GM19025 (cell line): ENCODE data around the gene PTPRG.

Source experiments
- ATAC-seq: cut with Tn5 transposase; IDR thresholded peaks from one replicate; pipeline ENCODE4 v1.9.1; 2021; ENCODE audit warnings: mild to moderate bottlenecking, low read depth, moderate library complexity; ENCODE audit not compliant: unreplicated experiment

The PTPRG gene

GRCh38 chr3:61872077-61872706 lies 310.8 kb downstream of the PTPRG start:
- ATAC-seq, result no peak

DNA sequence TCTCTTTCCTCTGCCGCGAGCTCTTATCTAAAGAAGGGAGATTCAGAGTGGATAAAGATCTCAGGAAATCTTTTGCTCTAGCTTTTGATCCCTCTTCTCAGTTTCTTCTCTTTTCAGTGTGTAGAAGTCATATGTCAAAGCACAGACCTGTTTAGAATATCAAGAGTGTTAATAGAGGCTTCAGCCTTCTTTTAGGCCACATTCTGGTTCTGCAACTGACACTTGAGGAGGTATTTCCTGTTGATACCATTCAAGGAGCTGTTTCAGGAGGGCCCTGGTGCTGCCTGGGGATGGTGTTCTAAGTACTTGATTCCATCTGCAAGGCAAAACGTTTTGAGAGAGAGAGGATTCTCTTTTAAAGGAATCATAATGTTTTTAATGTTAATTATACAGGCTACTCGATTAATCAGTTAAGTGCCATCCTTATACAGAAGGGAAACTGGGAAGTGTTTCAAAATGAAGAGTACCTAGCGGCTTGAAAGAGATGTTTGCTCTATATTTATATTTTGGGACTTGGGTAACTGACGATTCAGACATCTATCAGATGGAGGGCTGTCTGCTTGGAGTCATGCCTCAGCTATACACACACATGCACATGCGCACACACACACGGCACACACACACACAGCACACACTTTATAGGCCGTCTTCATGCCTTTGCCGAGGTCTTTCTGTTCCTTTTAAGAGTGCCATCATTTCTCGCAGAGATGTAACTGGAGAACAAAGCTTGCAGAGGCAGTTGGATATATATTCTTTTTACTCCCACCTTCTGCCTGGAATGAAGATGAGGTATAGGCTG lies 313.9 kb downstream of the PTPRG start:
- no peak for ATAC-seq

- no peak for ATAC-seq
Observed at GRCh38 chr3:61875976-61876671, 314.8 kb downstream of the PTPRG start.

- no peak for ATAC-seq
Observed at GRCh38 chr3:61876797-61877196, 315.4 kb downstream of the PTPRG start.

DNA sequence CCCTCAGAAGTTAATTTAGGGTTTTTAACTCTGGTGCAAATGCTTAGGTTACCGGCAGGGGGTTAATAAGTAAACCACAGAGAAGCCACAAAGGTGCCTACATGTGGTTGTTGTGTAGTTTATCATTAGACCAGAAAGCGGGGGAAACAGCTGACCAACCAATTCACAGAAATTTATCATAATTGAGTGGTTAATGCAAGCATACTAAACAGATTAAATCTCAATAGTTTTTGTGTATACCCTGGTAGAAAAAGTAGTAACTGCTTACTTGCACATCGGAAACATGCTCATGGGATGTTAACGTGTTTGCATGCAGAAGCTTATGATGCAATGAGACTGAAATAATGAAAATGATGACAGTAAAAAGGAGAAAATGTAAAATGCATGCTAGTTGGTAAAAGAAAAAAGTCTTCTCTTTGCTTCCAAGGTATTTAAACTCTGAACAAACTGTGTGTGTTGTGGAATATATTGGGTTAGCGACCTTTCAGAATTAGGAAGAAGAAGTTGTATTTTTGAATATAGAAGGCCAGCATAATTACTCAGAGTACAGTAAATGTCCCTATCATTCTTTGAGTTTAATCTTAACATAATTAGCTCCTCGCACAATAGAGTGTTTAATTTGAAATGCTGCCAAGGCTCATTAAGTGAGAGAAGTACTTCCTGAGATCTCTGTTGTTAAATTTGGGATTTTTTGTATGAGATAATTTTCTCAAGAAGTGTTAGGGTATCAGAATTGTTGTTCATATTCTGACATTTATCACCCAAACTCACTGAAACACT lies 316.2 kb downstream of the PTPRG start:
- peak; percentile 97 for ATAC-seq

DNA sequence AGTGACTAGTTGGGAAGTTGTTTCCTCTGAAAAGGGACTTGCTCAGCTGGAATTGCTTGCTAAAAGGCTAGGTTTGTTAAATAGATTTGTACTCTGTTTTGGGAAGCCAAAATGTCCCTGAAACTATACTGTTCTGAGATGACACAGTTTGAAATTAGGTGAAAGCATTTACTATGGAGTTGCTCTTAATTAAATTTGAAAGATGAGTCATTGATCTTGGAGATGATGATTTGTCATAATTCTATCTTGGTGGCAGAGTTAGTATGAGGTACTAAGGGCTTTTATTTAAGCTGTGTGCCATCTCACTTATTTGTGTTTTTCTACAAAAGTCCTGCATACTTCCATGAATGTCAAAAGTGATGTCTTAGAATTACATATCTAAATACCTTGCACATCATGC lies 320.9 kb downstream of the PTPRG start:
- no peak for ATAC-seq

GRCh38 chr3:61884794-61885193 lies 323.4 kb downstream of the PTPRG start:
- ATAC-seq, result no peak

- ATAC-seq, result no peak
Observed at GRCh38 chr3:61885414-61885813, 324.0 kb downstream of the PTPRG start.

GRCh38 chr3:61887206-61887605 lies 325.8 kb downstream of the PTPRG start:
- no peak for ATAC-seq

DNA sequence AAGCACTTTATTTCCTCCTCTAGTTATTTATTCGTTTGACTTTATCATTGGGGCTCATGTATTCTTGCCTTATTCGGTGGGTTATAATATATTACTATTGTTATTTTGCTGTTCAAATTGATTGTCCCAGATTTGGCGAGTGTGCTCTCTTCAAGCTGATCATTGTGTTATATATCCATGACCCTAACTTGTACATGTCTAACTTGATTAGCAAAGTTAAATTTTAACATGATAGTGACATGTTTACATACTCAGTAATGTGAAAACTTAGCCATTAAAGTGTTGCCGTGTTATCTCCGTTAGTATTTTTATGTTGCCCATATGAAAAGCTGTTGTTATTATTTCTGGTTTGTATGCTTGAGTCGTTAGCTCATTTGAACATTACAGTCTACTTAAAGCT lies 327.9 kb downstream of the PTPRG start:
- ATAC-seq, result no peak

DNA sequence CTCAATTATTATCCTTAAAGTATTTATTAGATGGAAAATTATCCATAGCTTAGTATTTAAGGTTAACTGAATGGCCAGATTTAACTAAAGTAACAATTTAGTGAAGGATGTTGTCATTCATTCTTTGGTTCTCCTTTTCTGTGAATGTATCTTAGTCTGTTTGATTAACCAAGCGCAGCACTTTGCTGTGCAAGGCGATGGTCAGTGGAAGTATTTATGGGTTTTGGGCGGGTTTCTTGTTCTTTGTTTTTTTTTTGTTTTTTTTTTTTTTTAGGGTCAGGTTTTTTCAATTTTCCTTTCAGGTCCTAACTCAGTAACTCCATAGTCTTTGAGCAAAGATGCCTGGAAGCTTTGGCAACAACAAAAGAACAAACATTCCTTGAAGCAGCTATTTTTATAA lies 328.8 kb downstream of the PTPRG start:
- ATAC-seq, result no peak

DNA sequence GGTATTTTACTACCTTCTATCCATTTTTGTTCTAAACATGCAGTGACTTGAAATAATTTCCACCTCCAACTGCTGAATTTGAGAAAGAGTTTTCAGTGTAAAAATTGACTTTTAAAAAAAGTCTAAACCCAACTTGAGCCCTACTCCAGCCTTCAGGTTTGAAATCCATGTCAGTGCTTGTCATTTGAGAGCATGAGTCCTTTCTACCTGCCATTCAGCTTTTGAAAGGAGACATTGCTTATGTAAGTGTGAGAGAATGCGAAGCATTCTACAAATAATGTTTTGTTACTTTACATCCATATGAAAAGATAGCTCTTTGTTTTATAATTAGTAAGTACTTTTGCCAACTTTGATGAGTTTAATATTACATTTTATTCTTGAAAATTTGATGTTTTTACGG lies 329.2 kb downstream of the PTPRG start:
- ATAC-seq, result no peak

DNA sequence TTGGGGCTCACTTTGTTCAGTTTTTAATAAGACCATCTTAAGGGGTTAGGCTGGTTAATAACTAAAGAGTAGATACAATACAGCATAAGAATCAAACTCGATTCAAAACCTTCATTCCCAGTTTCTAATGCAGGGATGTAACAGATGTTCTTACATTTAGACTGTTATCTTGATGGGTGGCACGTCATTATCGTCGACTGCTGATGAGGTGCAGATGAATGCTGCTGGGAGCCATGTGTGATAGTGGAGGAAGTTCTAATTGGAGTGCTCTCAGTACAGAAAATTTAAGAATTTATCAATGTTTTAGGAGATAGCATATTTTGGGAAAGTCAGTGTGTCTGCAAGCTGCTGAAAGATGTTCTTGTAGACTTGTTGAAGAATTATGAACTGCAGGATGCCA lies 331.5 kb downstream of the PTPRG start:
- no peak for ATAC-seq

GRCh38 chr3:61893840-61894566 lies 332.6 kb downstream of the PTPRG start:
- ATAC-seq, result no peak

GRCh38 chr3:61894988-61895935 lies 333.9 kb downstream of the PTPRG start:
- peak; percentile 93 for ATAC-seq

GRCh38 chr3:61896251-61896650 lies 334.9 kb downstream of the PTPRG start:
- no peak for ATAC-seq

DNA sequence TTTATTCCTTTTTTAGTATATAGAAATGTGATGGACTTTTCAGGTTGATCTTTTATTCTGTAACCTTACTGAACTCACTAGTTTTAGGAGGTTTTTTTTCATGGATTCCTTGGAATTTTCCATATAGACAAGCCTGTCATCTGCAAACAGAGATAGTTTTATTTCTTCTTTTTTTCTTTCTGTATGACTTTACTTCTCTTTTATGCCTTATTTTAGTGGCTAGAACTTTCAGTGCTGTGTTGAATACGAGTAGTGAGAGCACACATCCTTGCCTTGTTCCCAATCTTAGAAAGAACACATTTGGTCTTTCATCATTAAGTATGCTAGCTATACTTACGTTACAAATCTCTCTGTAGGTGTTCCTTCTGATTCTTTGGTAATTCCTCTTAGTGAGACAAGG lies 336.5 kb downstream of the PTPRG start:
- ATAC-seq, result no peak

DNA sequence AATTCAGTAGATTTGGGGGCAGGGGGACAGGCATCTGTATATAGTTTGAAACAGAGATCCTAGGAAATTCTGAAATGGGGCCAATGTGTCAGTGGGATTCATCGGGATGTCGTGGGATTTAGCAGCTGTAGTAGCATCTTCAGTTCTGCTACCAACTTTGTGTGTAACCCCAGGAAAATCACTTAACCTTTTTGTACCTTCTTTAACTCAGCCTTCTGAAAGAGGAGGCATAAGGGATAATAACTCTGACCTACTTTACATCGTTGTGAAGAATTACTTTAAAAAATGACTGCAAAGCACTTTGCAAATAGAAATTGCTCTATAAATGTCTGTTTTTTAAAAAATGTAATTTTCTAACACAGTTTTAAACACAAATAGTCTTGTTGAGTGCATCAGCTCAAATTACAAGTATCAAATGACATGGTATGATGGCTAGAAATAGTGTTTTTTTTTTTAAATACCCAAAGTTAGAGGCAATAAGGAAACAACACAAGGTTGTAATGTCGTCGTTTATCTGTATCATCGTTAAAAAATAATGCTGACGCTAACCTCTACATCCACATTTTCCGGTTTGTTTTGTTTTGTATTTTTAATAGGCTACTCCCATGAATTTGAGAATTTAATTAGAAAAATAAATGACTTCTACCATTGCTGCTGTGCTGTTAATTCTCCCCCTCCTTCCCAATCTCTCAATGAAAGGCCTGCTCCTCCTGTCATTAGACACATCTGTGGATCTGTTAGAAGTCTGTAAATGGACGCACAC lies 338.5 kb downstream of the PTPRG start:
- ATAC-seq, result no peak
